B cell (primary cell): ENCODE measurements around the gene SH3RF3. TPM values are rescaled to one million over a fixed set of nuclear protein-coding genes. Genes with fewer than 3 reads are reported as not detected.
A peak's percentile ranks its signal among the peaks of the same experiment; 100 is the strongest.

Source experiments
- ATAC-seq: fragments of 200-7000 bp; cut with Tn5 transposase; one replicate; pipeline ENCODE4 v1.10.0; 2021; ENCODE audit warnings: low read depth, mild to moderate bottlenecking, moderate number of reproducible peaks, moderate library complexity
- CTCF ChIA-PET: fragments of 350-600 bp; sonication (Branson Sonifier 250); formaldehyde crosslinking; loops from one replicate; lab custom pipeline; 2021; ENCODE audit warnings: antibody characterized with exemption, inconsistent platforms; lab: Charles Lee
- POLR2A ChIA-PET: fragments of 350-600 bp; sonication (Branson Sonifier 250); formaldehyde crosslinking; loops from one replicate; lab custom pipeline; 2021; ENCODE audit warnings: antibody characterized with exemption; lab: Charles Lee
- DNase-seq: peaks from one replicate; pipeline ENCODE4 v3.0.0; 2013
- H2AFZ ChIP-seq: 2 replicates; pipeline ENCODE4 v1.6.1; 2012; ENCODE audit warnings: mild to moderate bottlenecking, low read depth, low read length; ENCODE audit not compliant: insufficient read depth, poor library complexity, severe bottlenecking
- H3K27ac ChIP-seq, 2 donors: 1 replicate in 1 of 2; 2 replicates in 1 of 2; pipeline ENCODE4 v1.5.1; 2012 to 2013; ENCODE audit warnings: low read length in 2 of 2, mild to moderate bottlenecking in 2 of 2, moderate library complexity in 1 of 2
- H3K27me3 ChIP-seq, 4 experiments: fragments of 200-600 bp in 1 of 4; sonication (generic) in 1 of 4; replicated peaks in 1 of 4; 1 replicate in 2 of 4; 2 replicates in 2 of 4; pipeline versions ENCODE4 v1.6.1 to v1.7.0; 2013 to 2016; ENCODE audit warnings: low read length in 3 of 4, mild to moderate bottlenecking in 2 of 4, mixed read lengths in 1 of 4, moderate library complexity in 1 of 4; ENCODE audit not compliant: insufficient read depth in 4 of 4, control insufficient read depth in 3 of 4; ENCODE audit errors: control extremely low read depth in 1 of 4
- H3K36me3 ChIP-seq, 2 experiments: replicated peaks in 1 of 2; 1 replicate in 1 of 2; 2 replicates in 1 of 2; pipeline versions ENCODE4 v1.6.1 to v1.7.1; 2013; ENCODE audit warnings: low read length in 1 of 2; ENCODE audit not compliant: insufficient read depth in 2 of 2, control insufficient read depth in 1 of 2; ENCODE audit errors: control extremely low read depth in 1 of 2, extremely low read depth in 1 of 2
- H3K4me1 ChIP-seq, 2 donors: fragments of 200-600 bp in 1 of 2; sonication (generic) in 1 of 2; 1 replicate in 1 of 2; 2 replicates in 1 of 2; pipeline versions ENCODE4 v1.5.1 to v1.6.1; 2013 to 2017; ENCODE audit warnings: low read length in 2 of 2; ENCODE audit not compliant: control insufficient read depth in 2 of 2, insufficient read depth in 2 of 2
- H3K4me2 ChIP-seq: replicated peaks from 2 replicates; pipeline ENCODE3; 2012; ENCODE audit warnings: mild to moderate bottlenecking, low read depth, low read length; ENCODE audit not compliant: poor library complexity, severe bottlenecking
- H3K4me3 ChIP-seq, 5 experiments: fragments of 200-600 bp in 1 of 5; sonication (generic) in 1 of 5; 1 replicate in 3 of 5; 2 replicates in 2 of 5; pipeline versions ENCODE4 v1.5.1 to v1.7.0; 2011 to 2016; ENCODE audit warnings: low read length in 4 of 5, mild to moderate bottlenecking in 4 of 5, low read depth in 2 of 5, control low read depth in 1 of 5, moderate library complexity in 1 of 5; ENCODE audit not compliant: insufficient read depth in 1 of 5; ENCODE audit errors: control extremely low read depth in 1 of 5, extremely low read depth in 1 of 5
- H3K79me2 ChIP-seq: fragments of 200-600 bp; sonication (generic); one replicate; pipeline ENCODE4 v1.6.0; 2016; ENCODE audit warnings: low read length; ENCODE audit not compliant: control insufficient read depth, insufficient read depth
- H3K9ac ChIP-seq: fragments of 200-600 bp; sonication (generic); 2 replicates; pipeline ENCODE4 v1.6.1; 2017; ENCODE audit warnings: mild to moderate bottlenecking, low read length, moderate library complexity
- H3K9me3 ChIP-seq, 3 donors: one replicate each; pipeline versions ENCODE4 v1.6.1 to v1.7.1; 2013; ENCODE audit warnings: low read length in 2 of 3; ENCODE audit not compliant: control insufficient read depth in 2 of 3, insufficient read depth in 1 of 3; ENCODE audit errors: control extremely low read depth in 1 of 3
- H4K20me1 ChIP-seq: 2 replicates; pipeline ENCODE4 v1.6.0; 2012; ENCODE audit warnings: mild to moderate bottlenecking, low read length; ENCODE audit not compliant: insufficient read depth, control insufficient read depth, poor library complexity, severe bottlenecking
- H3K27ac Mint-ChIP-seq: one replicate; pipeline ENCODE4 v1.8.0; 2021; ENCODE audit warnings: mixed read lengths
- H3K27me3 Mint-ChIP-seq: one replicate; pipeline ENCODE4 v1.8.0; 2021; ENCODE audit warnings: mixed read lengths
- H3K4me1 Mint-ChIP-seq: one replicate; pipeline ENCODE4 v1.8.0; 2021; ENCODE audit warnings: mixed read lengths
- H3K4me3 Mint-ChIP-seq: one replicate; pipeline ENCODE4 v1.8.0; 2021; ENCODE audit warnings: mixed read lengths
- H3K9me3 Mint-ChIP-seq: one replicate; pipeline ENCODE4 v1.8.0; 2022; ENCODE audit warnings: mixed read lengths; ENCODE audit not compliant: insufficient read depth
- EZH2 ChIP-seq: IDR thresholded peaks from 2 replicates; pipeline ENCODE4 v1.6.1; 2012; ENCODE audit warnings: borderline replicate concordance, low read depth, mild to moderate bottlenecking, moderate library complexity, low read length; ENCODE audit not compliant: insufficient read depth, poor library complexity, severe bottlenecking
- WGBS: methylation state at CpG from one replicate; pipeline ENCODE4 v1.1.5; 2013; ENCODE audit warnings: missing lambda C conversion rate; ENCODE audit not compliant: insufficient coverage; 5-methylcytosine and 5-hydroxymethylcytosine counted together
- intact Hi-C: fragments of 100-400 bp; cut with micrococcal nuclease; formaldehyde crosslinking; loops from one replicate; pipeline ENCODE4 v1.10.0; 2022
- polyA plus RNA-seq: library from polyadenylated mRNA; depleted of rRNA; stranded (reverse); fragments of >200 nt; gene quantifications from 2 replicates; pipeline ENCODE4 v1.2.3, GENCODE V29; 2012
- total RNA-seq, 2 donors: library from RNA; stranded (reverse); fragments of 120-200 nt in 1 of 2; gene quantifications; 1 replicate in 1 of 2; 2 replicates in 1 of 2; pipeline versions ENCODE4 v1.2.3 to v1.2.4, GENCODE V29; 2013 to 2022
- TF ChIP-seq, protein P1 (sequence below): fragments of 200-600 bp; IDR thresholded peaks from one replicate; pipeline ENCODE4 v1.8.0; 2022; ENCODE audit warnings: antibody characterized with exemption, mild to moderate bottlenecking

Gene SH3RF3
- total and polyA plus RNA-seq, 2 donors (not counting 1 experiment from before 2014, with no cell fraction given), result 0.07 to 1.2 TPM

DNA sequence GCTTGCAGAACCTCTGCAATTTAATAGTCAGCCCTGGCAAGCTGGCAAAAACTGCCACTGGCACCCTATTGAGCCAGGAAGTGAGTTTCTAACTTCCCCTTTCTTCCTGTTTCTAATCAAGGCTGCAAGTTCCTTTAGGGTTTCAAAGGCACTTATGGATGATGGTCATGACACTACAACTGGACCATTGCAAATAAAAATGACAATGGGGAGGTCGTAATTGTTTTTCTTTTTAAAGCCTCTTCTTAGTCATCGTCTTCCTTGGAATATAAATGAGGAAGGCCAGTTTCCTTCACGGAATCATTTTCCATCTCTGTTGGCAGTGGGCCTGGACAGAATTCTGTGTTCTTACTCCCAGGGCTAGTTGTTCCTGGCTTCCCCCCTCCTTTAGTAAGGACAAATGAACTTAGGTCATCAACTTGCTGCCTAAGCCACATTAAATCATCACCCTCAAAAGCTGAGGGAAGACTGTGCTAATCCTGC lies 35.8 kb downstream of the SH3RF3 start:
- H3K27ac ChIP-seq, result no peak overlapping the region
- TF ChIP-seq, protein P1, sequence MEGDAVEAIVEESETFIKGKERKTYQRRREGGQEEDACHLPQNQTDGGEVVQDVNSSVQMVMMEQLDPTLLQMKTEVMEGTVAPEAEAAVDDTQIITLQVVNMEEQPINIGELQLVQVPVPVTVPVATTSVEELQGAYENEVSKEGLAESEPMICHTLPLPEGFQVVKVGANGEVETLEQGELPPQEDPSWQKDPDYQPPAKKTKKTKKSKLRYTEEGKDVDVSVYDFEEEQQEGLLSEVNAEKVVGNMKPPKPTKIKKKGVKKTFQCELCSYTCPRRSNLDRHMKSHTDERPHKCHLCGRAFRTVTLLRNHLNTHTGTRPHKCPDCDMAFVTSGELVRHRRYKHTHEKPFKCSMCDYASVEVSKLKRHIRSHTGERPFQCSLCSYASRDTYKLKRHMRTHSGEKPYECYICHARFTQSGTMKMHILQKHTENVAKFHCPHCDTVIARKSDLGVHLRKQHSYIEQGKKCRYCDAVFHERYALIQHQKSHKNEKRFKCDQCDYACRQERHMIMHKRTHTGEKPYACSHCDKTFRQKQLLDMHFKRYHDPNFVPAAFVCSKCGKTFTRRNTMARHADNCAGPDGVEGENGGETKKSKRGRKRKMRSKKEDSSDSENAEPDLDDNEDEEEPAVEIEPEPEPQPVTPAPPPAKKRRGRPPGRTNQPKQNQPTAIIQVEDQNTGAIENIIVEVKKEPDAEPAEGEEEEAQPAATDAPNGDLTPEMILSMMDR, result no peak
- TF ChIP-seq EZH2, result no peak
- H3K4me1 ChIP-seq, result peaks cover 5 to 6% of the 10 kb centered on the region in 2 donors
- Mint-ChIP-seq H3K4me3 (no peak overlapping the region), H3K27ac (no peak overlapping the region), H3K4me1 (peaks cover 8% of the 10 kb centered on the region), H3K27me3 (peaks cover 14% of the 10 kb centered on the region), H3K9me3 (peaks cover 2% of the 10 kb centered on the region)
- peak overlapping the region; percentile 33 for H3K4me2 ChIP-seq
- no CpG with 5 or more reads among the region's 3 CpGs for WGBS
- H3K36me3 ChIP-seq, result no peaks in the 10 kb centered on the region
- peaks cover 0 to 4% (median 0%) of the 10 kb centered on the region in 4 experiments for H3K27me3 ChIP-seq
- no peaks in the 10 kb centered on the region for H3K79me2 ChIP-seq
- ChIA-PET CTCF (no interaction called here), POLR2A (no interaction called here)
- H4K20me1 ChIP-seq, result no peaks in the 10 kb centered on the region
- ATAC-seq (no peak), DNase-seq (no peak)
- no peak overlapping the region for H2AFZ ChIP-seq
- H3K9me3 ChIP-seq, result peaks cover 0 to 17% (median 0%) of the 10 kb centered on the region in 3 donors
- H3K9ac ChIP-seq, result no peak overlapping the region
- intact Hi-C loops, result no loop called here
- H3K4me3 ChIP-seq, result no peak overlapping the region

- DNase-seq (no peak), ATAC-seq (no peak)
- H3K9me3 ChIP-seq, result peaks cover 0 to 17% (median 0%) of the 10 kb centered on the region in 3 donors
- TF ChIP-seq, protein P1, result no peak
- no peak for TF ChIP-seq EZH2
- no peaks in the 10 kb centered on the region for H3K36me3 ChIP-seq
- H3K9ac ChIP-seq, result no peak overlapping the region
- H3K4me3 Mint-ChIP-seq, result no peak overlapping the region
- H2AFZ ChIP-seq, result no peak overlapping the region
- peaks cover 2% of the 10 kb centered on the region for H3K9me3 Mint-ChIP-seq
- peaks cover 0 to 4% (median 0%) of the 10 kb centered on the region in 4 experiments for H3K27me3 ChIP-seq
- no peaks in the 10 kb centered on the region for H3K79me2 ChIP-seq
- no peak overlapping the region for H3K27ac ChIP-seq
- no peak overlapping the region for H3K4me2 ChIP-seq
- H3K4me3 ChIP-seq, result no peak overlapping the region
- WGBS, result no CpG with 5 or more reads among the region's 2 CpGs
- H3K27me3 Mint-ChIP-seq, result peaks cover 3% of the 10 kb centered on the region
- no peak overlapping the region for H3K27ac Mint-ChIP-seq
- ChIA-PET CTCF (no interaction called here), POLR2A (no interaction called here)
- peaks cover 8% of the 10 kb centered on the region for H3K4me1 Mint-ChIP-seq
- intact Hi-C loops, result no loop called here
- H4K20me1 ChIP-seq, result no peaks in the 10 kb centered on the region
- H3K4me1 ChIP-seq, result peaks cover 5 to 6% of the 10 kb centered on the region in 2 donors
Measured at GRCh38 chr2:109166811-109167210, 37.8 kb downstream of the SH3RF3 start.
